Measurements from ENCODE around the gene MTMR3. TPM values are rescaled to one million over a fixed set of nuclear protein-coding genes. Genes with fewer than 3 reads are reported as not detected.

Gene MTMR3
- total RNA-seq, 2 experiments from 2014 or later, result 17.6 to 22.2 TPM

DNA sequence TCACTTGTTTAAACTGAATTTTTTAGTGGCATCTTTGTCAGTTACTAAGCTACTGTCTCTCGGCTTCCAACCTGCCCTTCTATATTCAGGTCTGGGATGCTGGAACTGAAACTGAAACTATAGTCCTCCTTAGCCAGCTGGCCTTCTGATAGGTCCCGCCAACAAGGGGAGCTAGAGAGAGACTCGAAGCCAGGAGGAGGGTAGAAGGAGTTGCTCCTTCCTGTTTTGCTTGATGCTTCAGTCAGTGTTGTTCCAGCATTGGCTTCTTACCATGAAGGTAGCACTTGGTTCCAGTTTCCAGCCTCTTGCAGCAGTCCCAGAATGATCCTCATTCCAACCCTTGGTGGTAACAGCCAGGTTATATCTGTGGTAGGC is 164.4 kb downstream of the MTMR3 start:
- no peak for TF ChIP-seq EZH2phosphoT487 (IDR thresholded peaks at IDR 0.05; ENCODE audit: borderline replicate concordance, low read depth, low read length)
- TF ChIP-seq, protein P1, sequence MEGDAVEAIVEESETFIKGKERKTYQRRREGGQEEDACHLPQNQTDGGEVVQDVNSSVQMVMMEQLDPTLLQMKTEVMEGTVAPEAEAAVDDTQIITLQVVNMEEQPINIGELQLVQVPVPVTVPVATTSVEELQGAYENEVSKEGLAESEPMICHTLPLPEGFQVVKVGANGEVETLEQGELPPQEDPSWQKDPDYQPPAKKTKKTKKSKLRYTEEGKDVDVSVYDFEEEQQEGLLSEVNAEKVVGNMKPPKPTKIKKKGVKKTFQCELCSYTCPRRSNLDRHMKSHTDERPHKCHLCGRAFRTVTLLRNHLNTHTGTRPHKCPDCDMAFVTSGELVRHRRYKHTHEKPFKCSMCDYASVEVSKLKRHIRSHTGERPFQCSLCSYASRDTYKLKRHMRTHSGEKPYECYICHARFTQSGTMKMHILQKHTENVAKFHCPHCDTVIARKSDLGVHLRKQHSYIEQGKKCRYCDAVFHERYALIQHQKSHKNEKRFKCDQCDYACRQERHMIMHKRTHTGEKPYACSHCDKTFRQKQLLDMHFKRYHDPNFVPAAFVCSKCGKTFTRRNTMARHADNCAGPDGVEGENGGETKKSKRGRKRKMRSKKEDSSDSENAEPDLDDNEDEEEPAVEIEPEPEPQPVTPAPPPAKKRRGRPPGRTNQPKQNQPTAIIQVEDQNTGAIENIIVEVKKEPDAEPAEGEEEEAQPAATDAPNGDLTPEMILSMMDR (conservative IDR thresholded peaks at IDR 0.05; ENCODE audit: low read length), result no peak
- Histone ChIP-seq H3K27ac (ENCODE audit: low read depth, low read length, poor library complexity, severe bottlenecking) (no peak overlapping the region), H3K4me2 (ENCODE audit: low read length) (no peak overlapping the region), H4K20me1 (ENCODE audit: insufficient read depth, low read length) (no peaks in the 10 kb centered on the region), H3K9me2 (ENCODE audit: insufficient read depth, low read length) (no peaks in the 10 kb centered on the region), H2AFZ (ENCODE audit: low read length) (no peak overlapping the region), H3K4me3 (ENCODE audit: low read depth, low read length, poor library complexity, severe bottlenecking) (no peak overlapping the region), H3K36me3 (ENCODE audit: insufficient read depth, low read length) (no peaks in the 10 kb centered on the region), H3K4me1 (ENCODE audit: insufficient read depth, low read length, poor library complexity, severe bottlenecking) (no peaks in the 10 kb centered on the region), H3K79me2 (ENCODE audit: insufficient read depth, low read depth, low read length) (no peaks in the 10 kb centered on the region), H3K9me3 (ENCODE audit: low read length) (no peaks in the 10 kb centered on the region)
- ChIA-PET POLR2A (no interaction called here), CTCF (ENCODE audit: unreplicated experiment) (no interaction called here)
- no TSS peak for BruUV-seq (replicated peaks)
- intact Hi-C loops (cut with micrococcal nuclease; ENCODE audit: unreplicated experiment), result no loop called here
- peak; percentile 24 for DNase-seq (ENCODE audit: low spot score)

DNA sequence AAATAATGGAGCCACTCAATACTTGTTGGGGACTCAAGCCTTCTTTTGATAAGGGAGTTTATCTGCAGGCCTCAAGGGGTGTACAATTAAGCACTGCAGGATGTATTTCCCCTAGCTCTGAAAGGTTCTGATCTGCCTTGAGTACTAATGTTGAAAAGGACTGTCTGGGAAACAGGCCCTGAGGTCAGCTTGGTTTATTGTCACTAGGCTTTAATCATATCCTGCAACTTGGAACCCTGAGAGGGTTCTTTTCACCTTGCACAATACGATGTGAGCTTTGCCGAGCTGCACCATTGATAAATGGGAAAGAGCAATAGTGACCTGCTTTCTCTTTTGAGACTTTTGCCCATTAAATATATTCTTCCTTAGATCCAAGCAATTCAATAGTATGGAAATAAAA is 165.7 kb downstream of the MTMR3 start:
- Histone ChIP-seq H3K9me2 (ENCODE audit: insufficient read depth, low read length) (no peaks in the 10 kb centered on the region), H3K4me2 (ENCODE audit: low read length) (no peak overlapping the region), H2AFZ (ENCODE audit: low read length) (no peak overlapping the region), H4K20me1 (ENCODE audit: insufficient read depth, low read length) (no peaks in the 10 kb centered on the region), H3K27ac (ENCODE audit: low read depth, low read length, poor library complexity, severe bottlenecking) (no peak overlapping the region), H3K4me3 (ENCODE audit: low read depth, low read length, poor library complexity, severe bottlenecking) (no peak overlapping the region), H3K4me1 (ENCODE audit: insufficient read depth, low read length, poor library complexity, severe bottlenecking) (no peaks in the 10 kb centered on the region), H3K36me3 (ENCODE audit: insufficient read depth, low read length) (no peaks in the 10 kb centered on the region), H3K9me3 (ENCODE audit: low read length) (no peaks in the 10 kb centered on the region), H3K79me2 (ENCODE audit: insufficient read depth, low read depth, low read length) (no peaks in the 10 kb centered on the region)
- CTCF ChIA-PET (ENCODE audit: unreplicated experiment), result no interaction called here
- no TSS peak for BruUV-seq (replicated peaks)
- DNase-seq (ENCODE audit: low spot score), result no peak
- TF ChIP-seq EZH2phosphoT487 (IDR thresholded peaks at IDR 0.05; ENCODE audit: borderline replicate concordance, low read depth, low read length), result no peak
- TF ChIP-seq, protein P1 (conservative IDR thresholded peaks at IDR 0.05; ENCODE audit: low read length), result no peak
- intact Hi-C loops (cut with micrococcal nuclease; ENCODE audit: unreplicated experiment), result no loop called here
- POLR2A ChIA-PET, result interaction anchor here (0.5 kb wide), 1 partner anchor 34 kb away, joined by 5 read pairs; no protein-coding TSS in a partner anchor

DNA sequence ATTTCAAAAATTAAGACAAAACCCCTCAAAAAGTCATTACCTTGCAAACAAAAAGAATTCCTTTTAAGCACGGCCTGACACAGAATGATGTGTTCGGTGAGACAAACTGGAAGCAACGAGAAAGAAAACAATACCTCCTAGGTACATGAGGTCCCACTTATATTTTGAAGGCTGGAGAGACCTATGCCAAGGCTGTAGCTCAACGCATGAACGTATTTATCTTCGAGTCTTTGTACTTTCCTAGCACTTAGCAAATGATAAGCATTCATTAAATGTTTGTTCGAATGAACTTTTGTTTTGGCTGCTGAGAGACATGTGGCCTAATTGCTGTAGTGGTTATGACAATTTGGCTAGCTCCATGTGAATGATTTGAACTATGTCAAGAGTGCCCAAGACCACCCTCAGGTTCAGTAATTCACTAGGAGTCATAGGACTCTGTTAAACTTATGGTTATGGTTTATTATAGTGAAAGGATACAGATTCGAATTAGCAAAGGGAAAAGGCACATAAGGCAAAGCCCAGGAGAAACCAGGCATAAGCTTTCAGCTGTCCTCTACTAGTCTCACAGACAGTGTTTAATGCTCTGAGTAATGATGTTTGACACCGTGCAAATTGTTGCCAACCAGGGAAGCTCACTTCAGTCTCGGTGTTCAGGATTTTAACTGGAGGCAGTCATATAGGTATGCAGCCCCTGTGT is 171.2 kb downstream of the MTMR3 start:
- CTCF ChIA-PET (ENCODE audit: unreplicated experiment), result no interaction called here

More for the DNA sequence above, 171.2 kb downstream of the MTMR3 start:
- TF ChIP-seq EZH2phosphoT487 (IDR thresholded peaks at IDR 0.05; ENCODE audit: borderline replicate concordance, low read depth, low read length), result no peak
- TF ChIP-seq, protein P1 (conservative IDR thresholded peaks at IDR 0.05; ENCODE audit: low read length), result no peak
- DNase-seq (ENCODE audit: low spot score), result no peak
- Histone ChIP-seq H4K20me1 (ENCODE audit: insufficient read depth, low read length) (no peaks in the 10 kb centered on the region), H3K9me3 (ENCODE audit: low read length) (no peaks in the 10 kb centered on the region), H3K9me2 (ENCODE audit: insufficient read depth, low read length) (no peaks in the 10 kb centered on the region), H3K36me3 (ENCODE audit: insufficient read depth, low read length) (no peaks in the 10 kb centered on the region), H3K27ac (ENCODE audit: low read depth, low read length, poor library complexity, severe bottlenecking) (no peak overlapping the region), H2AFZ (ENCODE audit: low read length) (no peak overlapping the region), H3K79me2 (ENCODE audit: insufficient read depth, low read depth, low read length) (no peaks in the 10 kb centered on the region), H3K4me1 (ENCODE audit: insufficient read depth, low read length, poor library complexity, severe bottlenecking) (no peaks in the 10 kb centered on the region), H3K4me3 (ENCODE audit: low read depth, low read length, poor library complexity, severe bottlenecking) (no peak overlapping the region), H3K4me2 (ENCODE audit: low read length) (no peak overlapping the region)
- POLR2A ChIA-PET, result no interaction called here
- BruUV-seq (replicated peaks), result no TSS peak
- intact Hi-C loops (cut with micrococcal nuclease; ENCODE audit: unreplicated experiment), result no loop called here

All from OCI-LY7 (cell line).